ENCODE measurements around the gene SLC1A2. TPM values are rescaled to one million over a fixed set of nuclear protein-coding genes. Genes with fewer than 3 reads are reported as not detected.

Gene SLC1A2
- total RNA-seq, 2 donors from 2014 or later = 0.43 to 0.50 TPM

DNA sequence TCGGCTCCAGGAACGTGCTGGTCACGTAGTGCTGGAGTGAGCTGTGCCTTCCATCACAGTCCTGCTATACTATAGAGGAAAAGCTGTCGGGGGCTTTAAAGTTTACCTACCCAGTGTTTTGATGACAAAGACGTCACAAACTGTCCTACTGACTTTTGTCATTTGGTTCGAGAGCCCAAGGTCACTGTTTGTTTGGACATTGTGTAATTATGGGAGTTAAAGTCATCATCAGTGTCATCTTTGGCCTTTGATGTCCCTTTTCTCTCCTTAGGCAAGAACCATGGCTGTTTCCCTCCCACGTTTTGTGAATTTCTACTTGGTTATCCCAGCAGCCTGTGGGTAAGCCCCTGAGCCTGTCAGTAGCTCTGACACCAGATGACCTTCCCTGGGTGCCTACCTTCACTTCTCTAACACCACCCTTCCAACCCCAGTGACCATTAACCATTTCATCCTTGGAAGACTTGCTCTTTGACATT lies 59.3 kb downstream of the SLC1A2 start:
- intact Hi-C loops (cut with DNase I, micrococcal nuclease) = no loop called here
- no peak for ATAC-seq
- no peak for DNase-seq

DNA sequence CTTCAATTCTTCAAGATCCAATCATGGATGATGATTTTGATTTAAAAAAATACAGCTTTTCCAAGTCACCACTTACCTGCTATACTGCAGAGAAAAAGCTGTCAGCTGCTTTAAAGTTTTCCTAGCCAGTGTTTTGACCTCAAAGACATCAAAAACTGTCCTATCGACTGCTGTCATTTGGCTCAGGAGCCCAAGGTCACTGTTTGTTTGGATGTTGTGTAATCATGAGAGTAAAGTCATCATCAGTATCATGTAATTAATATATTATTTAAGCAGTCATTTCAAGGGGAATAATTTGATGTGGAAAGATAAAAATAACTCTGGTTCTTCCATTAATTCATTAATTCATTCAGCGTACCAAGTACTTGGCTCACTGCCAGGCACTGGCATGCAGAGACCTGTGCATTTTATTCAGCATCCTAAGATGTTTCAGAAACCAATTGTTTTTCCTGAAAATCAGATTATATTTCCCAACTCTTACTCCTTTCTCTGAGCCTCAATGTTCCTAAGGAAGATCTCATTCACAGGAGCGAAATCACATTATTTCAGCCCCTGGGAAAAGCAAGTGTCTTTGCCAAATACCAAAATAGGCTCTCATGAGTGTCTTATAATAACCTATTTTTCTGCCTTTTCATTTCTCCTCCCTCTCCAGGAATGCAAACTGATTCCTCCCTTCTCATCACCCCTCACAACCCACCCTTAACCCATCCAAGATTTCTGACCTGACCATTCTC lies 59.9 kb downstream of the SLC1A2 start:
- no peak for DNase-seq
- no peak for ATAC-seq
- intact Hi-C loops (cut with DNase I, micrococcal nuclease) = no loop called here

DNA sequence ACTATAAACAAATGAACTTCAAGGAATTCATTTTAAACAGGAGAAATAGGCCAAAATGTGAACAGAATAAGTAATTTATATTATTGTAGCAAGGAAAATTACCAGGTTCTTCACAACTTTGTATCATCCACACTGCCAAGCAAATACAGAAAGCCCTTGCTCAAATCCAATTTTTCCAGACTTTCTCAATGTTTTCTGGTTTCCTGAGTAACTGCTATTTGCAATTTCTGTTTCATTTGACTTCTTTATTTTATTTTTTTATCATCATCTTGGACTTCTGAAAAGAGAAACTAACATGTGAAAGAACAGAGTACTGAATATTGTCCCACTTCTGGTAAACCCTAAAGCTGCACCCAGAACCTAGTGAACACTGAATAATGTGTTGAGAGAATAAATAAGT lies 61.0 kb downstream of the SLC1A2 start:
- intact Hi-C loops (cut with DNase I, micrococcal nuclease) = no loop called here
- DNase-seq = no peak
- no peak for ATAC-seq

DNA sequence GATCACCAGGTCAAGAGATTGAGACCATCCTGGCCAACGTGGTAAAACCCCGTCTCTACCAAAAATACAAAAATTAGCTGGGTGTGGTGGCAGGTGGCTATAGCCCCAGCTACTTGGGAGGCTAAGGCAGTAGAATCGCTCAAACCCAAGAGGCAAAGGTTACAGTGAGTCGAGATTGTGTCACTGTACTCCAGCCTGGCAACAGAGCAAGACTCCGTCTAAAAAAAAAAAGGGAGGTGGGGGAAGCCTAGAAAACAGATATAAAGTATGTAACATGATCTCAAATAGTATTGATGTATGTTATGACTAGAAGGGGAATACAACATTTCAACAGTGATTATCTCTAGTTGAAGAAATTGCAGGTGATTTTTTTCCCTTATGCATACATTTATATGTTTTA lies 61.4 kb downstream of the SLC1A2 start:
- DNase-seq (no peak), ATAC-seq (no peak)
- intact Hi-C loops (cut with DNase I, micrococcal nuclease) = no loop called here

DNA sequence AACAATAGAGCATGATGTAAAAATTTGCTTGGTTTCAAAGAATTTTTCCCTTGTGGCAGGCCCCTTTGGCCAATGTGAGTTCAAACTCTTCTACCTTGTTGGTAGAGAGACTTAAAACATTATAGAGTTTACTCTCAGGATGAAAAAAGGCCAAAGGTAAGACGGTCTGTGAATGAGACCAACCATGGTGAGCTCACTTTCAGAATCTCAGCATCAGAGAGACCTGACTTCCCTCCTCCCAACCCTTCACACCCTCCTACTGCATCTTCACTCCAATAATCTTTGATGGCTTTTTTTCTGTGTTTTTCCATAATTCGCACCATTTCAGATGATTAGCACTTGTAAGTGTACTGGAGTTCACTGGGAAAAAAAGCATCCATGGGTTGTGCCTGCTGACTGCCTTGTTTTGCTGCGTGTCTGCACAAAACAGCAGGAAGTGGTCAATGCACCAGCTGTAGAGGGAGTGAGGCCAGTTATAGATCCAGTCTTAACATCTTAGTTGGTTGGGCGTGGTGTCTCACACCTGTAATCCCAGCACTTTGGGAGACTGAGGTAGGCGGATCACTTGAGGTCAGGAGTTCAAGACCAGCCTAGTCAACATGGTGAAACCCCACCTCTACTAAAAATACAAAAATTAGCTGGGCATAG lies 64.1 kb downstream of the SLC1A2 start:
- intact Hi-C loops (cut with DNase I, micrococcal nuclease) = no loop called here
- ATAC-seq (no peak), DNase-seq (no peak)

DNA sequence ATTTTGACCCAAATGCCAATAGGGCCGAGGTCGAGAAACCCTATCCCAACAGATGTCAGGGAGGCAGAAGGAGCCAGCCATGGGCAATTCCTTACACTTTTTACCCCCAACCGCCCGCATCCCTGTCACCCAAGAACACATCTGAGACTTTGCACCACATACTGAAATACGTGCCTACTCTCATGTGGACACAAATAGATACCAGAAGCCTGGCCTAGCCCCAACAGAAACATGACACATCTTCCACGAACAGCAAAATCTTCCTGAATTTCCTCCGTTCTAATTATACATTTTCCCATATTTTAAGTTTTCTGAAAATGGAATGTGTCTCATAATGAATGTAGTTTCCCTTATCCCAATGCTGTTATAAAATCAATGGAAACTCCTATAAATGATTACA lies 64.7 kb downstream of the SLC1A2 start:
- intact Hi-C loops (cut with DNase I, micrococcal nuclease) = no loop called here
- DNase-seq = no peak
- no peak for ATAC-seq

DNA sequence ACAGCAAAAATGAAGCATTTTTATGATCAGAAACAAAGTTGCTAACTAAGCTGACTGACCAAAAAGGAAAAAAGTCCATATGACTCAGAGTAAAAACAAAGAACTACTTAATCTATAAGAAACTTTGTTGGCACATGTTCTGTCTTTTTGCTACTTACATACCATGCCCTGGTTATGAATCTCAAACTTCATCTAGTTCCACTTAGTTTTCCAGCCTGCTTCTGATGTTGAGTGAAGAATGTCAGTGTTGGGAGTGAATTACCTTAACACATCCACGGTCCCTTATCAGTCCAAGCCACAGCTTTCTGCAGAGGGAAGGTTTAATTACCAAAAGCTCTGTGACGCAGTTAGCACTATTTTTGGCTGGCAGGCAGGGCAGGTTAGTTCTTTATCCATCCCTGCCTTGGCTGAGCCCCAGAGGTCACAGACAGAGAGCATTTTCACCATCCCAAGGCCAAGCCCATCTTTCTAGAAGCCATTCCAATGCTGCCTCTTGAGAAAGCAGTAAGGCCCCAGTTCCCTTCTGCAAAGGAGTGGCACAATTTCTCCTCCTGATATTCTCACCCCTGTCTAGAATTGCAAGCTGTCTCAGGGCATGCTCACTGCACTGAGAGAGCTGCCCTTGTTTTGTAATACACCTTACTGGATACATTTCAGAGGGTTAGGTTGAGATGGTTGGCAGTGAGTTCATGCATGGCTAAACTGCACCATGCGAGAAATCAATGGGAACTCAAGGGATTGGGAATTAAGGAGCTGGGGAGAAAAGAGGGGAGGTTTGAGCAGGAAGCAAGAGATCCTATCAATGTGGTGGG lies 67.1 kb downstream of the SLC1A2 start:
- DNase-seq (no peak), ATAC-seq (no peak)
- intact Hi-C loops (cut with DNase I, micrococcal nuclease) = no loop called here

DNA sequence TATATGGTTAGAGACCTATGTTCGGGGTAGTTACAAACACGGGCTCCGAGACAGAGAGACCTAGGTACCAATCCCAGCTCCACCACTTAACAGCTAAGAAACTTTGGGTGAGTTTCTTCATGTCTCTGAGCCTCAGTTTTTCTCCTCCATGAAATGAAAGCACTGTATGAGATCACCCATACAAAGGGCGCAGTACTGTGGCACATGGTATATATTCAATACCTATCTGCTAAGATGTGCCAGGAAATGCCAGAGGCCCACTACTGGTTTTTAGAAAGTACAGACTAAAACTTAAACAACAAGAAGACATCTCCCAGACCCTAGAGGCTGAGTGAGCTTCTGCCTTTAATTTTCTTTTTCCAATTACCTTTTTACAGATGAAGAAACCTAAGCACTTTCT lies 69.5 kb downstream of the SLC1A2 start:
- intact Hi-C loops (cut with DNase I, micrococcal nuclease) = no loop called here
- no peak for DNase-seq
- ATAC-seq = no peak

DNA sequence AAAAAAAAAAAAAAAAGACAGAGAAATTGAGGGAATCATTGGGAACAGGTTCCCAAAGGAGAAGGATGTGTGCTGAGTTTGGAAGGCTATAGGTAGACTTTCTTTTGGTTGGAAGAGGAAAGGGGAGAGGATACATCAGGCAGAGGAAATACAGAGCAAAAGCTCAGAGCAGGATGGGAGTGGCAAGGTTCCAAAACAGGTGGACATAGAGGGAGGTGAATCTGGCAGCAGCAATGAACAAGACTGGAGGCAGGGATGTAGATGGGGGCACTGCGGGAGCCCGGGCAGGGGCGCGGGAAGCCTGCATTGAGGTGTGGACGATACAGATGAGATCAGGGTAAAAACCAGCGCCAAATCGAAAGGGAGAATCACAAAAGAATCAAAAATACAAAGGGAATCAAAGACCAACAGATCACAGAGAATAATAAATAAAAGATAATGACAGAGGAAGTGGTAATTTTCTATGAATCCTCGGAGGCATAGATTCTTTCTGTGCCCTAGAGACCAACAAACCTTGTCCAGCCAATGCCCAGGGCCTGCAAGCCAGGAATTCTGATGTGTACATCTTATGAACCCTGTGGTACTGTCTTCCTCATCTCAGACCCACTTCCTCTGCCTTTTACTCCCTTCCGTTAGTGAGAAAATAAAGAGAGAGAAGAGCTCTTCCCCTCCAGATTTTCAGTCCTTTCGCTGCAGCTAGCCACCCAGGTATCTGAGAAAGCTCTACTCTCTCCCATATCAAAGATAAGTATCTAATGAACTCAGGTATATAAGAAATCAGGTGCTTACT lies 70.3 kb downstream of the SLC1A2 start:
- DNase-seq (no peak), ATAC-seq (no peak)
- intact Hi-C loops (cut with DNase I, micrococcal nuclease) = no loop called here

DNA sequence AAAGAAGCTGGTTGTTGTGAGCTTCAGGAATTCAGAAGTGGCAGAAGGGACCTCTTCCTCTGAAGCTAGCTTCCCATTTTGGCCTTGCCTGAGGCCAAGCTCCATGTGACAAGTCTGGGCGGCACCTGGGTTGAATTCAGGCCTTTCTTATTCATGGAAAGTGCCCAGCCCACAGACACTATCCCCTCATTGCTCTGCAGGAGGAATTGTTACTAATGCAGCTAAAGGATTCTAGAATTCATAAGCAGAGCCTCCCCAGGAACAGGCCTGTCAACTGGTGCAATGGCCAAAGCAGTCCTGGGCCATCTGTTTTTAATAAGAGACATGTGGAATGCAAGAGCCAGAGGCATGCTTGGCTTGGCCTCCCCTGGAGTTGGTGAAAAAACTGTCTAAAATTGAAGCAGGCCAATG lies 71.4 kb downstream of the SLC1A2 start:
- no peak for DNase-seq
- ATAC-seq = no peak
- intact Hi-C loops (cut with DNase I, micrococcal nuclease) = no loop called here

DNA sequence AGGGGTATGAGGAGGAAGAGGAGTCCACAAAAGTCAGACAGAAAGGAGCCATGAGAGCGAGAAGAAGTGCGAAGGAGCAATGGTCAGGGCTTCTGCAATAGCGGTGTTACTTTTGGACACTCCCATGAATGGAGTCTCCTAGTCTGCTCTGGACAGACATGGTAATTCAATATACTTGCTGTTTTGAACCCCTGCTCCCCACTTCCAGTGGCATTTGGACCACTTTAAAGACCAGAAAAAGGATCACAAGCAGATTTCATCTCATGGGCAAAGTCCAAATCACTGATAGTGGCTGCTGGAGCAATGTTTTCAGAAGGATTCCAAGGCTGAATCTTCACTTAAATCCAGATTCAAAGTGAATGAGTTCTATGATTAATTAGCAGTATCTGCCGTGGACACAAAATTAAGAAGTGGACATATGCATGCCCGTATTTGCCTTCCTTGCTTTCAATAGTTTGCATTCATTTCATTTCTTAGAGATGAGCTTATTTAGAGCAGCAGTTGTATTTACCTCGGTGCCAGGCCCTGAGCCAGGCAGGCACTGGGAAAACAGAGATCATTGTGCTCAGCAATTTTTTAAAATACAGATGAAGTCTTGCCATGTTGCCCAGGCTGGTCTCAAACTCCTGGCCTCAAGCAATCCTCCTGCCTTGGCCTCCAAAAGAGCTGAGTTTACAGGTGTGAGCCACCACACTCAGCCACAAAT lies 72.0 kb downstream of the SLC1A2 start:
- intact Hi-C loops (cut with DNase I, micrococcal nuclease) = no loop called here
- ATAC-seq (no peak), DNase-seq (no peak)

DNA sequence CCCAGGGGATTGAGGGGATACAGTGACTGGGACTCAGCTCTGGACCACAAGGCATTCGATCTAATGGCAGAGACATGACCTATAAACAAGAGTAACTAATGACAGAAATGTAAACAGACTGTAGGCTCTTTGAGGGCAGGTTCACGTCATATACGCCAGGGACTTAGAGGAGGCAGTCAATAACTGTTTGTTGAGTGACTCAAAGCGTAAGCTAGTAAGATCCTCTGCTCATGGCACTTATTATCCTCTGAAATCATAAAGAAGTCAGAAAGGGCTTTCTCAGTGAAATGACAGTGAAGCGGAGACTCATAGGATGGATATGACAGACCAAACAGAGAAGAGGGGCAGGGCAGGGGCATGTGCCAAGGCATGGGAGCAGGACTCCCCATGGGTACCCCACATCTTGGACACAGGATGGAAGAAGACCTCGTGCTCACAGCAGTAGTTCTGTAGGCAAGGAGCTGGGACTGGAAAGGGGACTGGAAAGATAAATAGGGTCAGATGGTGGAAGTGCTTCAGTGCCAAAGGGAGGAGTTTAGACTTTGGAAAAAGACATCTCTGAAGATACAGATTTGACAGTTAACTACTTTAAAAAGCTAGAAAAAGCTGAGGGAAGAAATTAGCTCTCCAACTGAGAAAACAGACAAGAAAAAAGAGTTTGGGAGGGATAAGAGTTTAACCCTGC lies 72.7 kb downstream of the SLC1A2 start:
- DNase-seq = no peak
- no peak for ATAC-seq
- intact Hi-C loops (cut with DNase I, micrococcal nuclease) = no loop called here

DNA sequence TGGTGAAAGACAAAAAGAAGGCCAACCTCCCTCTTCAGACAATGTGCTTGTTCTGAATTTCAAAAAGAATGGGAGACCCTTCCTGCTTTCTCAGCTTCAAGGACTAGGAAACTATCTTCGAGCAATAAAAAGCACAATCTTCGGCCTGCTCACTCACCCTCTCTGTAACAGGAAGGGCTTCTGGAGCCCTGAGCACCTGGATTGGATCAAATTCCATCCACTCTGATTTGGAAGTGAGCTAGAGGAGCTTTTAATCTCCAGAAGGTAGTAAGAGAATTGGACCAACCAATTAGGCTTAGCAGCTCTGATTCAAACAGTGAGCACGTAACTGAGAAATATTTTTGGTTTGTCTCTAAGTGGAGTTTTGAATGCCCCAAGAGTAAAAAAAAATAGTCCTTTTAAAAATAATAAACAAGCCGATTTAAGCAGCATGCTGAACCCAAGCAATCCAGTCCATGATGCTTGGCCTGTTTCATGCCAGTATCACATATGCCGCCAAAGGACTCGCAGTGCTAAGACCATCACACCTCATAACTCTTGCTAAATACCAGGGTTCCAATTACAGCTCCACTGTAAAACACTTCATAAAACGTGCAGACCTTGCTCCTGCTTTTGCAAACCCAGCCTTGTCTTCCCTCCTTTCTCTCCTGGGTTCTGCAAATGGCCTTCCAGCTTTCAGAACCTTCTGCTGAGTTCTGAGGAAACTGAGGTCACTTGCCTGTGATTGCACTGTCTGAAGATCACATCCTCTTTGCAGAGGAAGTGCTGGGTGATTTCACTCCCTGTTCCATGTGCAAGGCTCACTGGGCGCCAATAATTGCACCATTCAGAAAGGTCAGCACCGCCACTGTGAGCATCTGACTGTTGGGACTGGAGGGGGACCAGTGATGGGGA lies 74.4 kb downstream of the SLC1A2 start:
- intact Hi-C loops (cut with DNase I, micrococcal nuclease) = no loop called here
- no peak for ATAC-seq
- no peak for DNase-seq

DNA sequence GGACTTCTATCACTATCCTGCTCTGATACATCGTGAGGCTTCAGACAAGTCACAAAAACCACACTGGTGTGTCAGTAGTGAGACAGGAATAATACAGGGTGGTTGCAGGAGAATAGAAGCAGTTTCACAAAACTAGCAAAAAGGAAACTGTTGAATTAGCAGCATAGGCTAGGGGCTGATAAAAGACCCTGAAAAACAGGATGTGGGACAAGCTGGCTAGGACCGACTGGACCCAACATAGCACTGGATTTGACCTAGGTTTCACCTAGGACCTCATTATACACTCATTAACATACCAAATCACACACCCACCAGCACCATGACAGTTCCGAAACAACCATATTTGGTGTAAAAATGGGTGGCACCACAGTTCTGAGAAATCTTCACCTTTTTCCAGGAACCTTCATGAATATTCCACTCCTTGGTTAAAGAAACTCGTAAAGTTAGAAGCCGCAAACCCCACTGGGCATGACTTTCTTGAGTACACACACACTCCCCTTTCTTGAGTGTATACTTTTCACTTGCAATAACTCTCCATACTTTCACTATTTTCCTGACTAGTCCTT lies 76.2 kb downstream of the SLC1A2 start:
- no peak for DNase-seq
- no peak for ATAC-seq
- intact Hi-C loops (cut with DNase I, micrococcal nuclease) = no loop called here

DNA sequence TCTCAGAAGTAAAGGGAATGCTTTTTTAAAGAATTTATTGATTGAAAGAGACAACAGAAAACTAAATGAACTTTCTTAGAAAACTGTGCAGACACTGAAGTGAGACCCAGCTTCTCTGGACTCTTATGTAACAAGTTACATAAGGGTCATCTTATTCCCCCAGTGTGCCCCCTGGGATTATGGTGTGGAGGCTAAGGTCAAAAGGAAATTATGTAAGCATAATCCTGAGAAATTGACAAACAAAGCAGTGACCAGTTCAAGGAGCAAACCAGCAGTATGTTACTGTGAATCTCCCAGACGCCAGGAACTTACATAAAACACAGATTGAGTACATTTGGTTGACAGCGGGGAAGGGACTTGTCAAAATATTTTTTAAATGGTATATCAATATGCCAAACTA lies 78.6 kb downstream of the SLC1A2 start:
- no peak for ATAC-seq
- intact Hi-C loops (cut with DNase I, micrococcal nuclease) = no loop called here
- DNase-seq = no peak

DNA sequence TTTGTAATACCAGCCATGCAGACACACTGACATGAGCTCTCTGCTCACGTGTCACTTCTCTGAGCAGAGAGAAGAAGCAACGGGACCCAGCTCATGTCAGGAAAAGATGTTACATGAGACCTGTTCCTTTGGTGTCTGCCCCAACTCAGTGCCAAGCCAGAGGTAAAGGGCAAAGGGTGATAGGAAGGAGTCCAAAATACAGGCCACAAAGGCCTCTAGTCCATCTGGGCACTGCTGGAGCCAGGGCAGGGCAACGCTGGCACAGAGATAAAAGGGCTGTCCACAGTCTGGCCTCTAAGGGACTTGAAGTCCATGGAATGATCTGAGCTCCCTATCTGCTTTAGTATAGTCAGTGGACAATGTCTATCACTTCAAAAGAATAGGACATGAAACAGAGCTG lies 79.3 kb downstream of the SLC1A2 start:
- ATAC-seq (no peak), DNase-seq (no peak)
- intact Hi-C loops (cut with DNase I, micrococcal nuclease) = no loop called here

DNA sequence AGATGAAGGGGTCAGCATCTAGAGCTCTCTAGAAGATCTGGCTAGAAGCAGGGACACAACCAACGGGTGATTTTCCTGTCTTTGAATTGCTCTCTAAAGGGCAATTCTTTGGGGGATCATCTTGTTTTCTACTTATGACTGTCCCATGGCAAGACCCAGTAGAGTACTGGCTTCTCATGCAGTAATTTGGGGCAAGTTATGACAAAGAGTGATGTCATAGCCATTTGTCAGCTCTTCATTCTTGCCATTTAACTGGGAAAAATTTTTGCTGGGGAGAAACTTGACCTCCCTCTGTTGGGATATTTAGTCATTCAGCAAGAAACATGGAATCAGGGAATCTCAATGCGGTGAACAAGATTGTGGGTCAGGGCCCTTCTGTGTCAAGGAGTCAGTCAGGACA lies 80.4 kb downstream of the SLC1A2 start:
- intact Hi-C loops (cut with DNase I, micrococcal nuclease) = no loop called here
- DNase-seq (no peak), ATAC-seq (no peak)

Measured in left colon (tissue), 2 donors.